GM18526 (cell line): ENCODE data around the gene NFATC3.
A peak's percentile ranks its signal among the peaks of the same experiment; 100 is the strongest.

ENCODE experiments used
- POLR2A ChIP-seq: IDR thresholded peaks from 3 replicates; pipeline ENCODE4 v1.6.1; 2011; ENCODE audit not compliant: insufficient read length; ENCODE audit errors: extremely low read depth

The NFATC3 gene

GRCh38 chr16:68255712-68256111, 170.5 kb downstream of the NFATC3 start:
- no peak for TF ChIP-seq POLR2A

GRCh38 chr16:68257251-68257905, 172.2 kb downstream of the NFATC3 start:
- TF ChIP-seq POLR2A: peak; percentile 33

GRCh38 chr16:68257906-68258800, 173.0 kb downstream of the NFATC3 start:
- TF ChIP-seq POLR2A: no peak

- no peak for TF ChIP-seq POLR2A
Observed at GRCh38 chr16:68259007-68259825, 174.0 kb downstream of the NFATC3 start.

- no peak for TF ChIP-seq POLR2A
Observed at GRCh38 chr16:68263559-68264127, 178.5 kb downstream of the NFATC3 start.

GRCh38 chr16:68264128-68265077, 179.2 kb downstream of the NFATC3 start, which contains the start of gene SLC7A6:
TSS of gene SLC7A6 (plus strand) at chr16:68264526. CDS start at chr16:68274727, 10,201 bp downstream.
- peak; percentile 74 for TF ChIP-seq POLR2A

- TF ChIP-seq POLR2A: peak; percentile 27
Observed at GRCh38 chr16:68265078-68265920, 180.1 kb downstream of the NFATC3 start.

- no peak for TF ChIP-seq POLR2A
Observed at GRCh38 chr16:68267612-68268405, 182.6 kb downstream of the NFATC3 start.

- no peak for TF ChIP-seq POLR2A
Observed at GRCh38 chr16:68269793-68270192, 184.6 kb downstream of the NFATC3 start.

GRCh38 chr16:68270353-68270752, 185.2 kb downstream of the NFATC3 start:
- TF ChIP-seq POLR2A: no peak

- no peak for TF ChIP-seq POLR2A
Observed at GRCh38 chr16:68272507-68273209, 187.5 kb downstream of the NFATC3 start.

- TF ChIP-seq POLR2A: no peak
Observed at GRCh38 chr16:68273459-68273858, 188.3 kb downstream of the NFATC3 start.
